Astrocyte of the cerebellum (primary cell): ENCODE measurements around the gene NOL9.

Experiments
- DNase-seq: peaks from one replicate; pipeline ENCODE4 v3.0.0-alpha.2; 2011; ENCODE audit warnings: low read depth
- H3K4me3 ChIP-seq: 2 replicates; pipeline ENCODE4 v1.5.1; 2011; ENCODE audit warnings: mild to moderate bottlenecking, low read depth, low read length, moderate library complexity
- CTCF ChIP-seq: IDR thresholded peaks from 2 replicates; pipeline ENCODE4 v1.5.1; 2012; ENCODE audit warnings: low read length, low read depth, moderate library complexity, mild to moderate bottlenecking; ENCODE audit errors: missing control alignments
- in situ Hi-C: cut with HindIII; loops from 2 replicates; pipeline ENCODE4 v1.10.0; 2017; ENCODE audit warnings: low sequenced_read_pairs

Gene NOL9

GRCh38 chr1:6491966-6492365 lies 62.3 kb downstream of the NOL9 start:
- TF ChIP-seq CTCF = no peak
- peak overlapping the region; percentile 88 for H3K4me3 ChIP-seq
- in situ Hi-C loops = no loop called here
- DNase-seq = no peak

GRCh38 chr1:6491480-6491962 lies 62.8 kb downstream of the NOL9 start, which contains the start of gene PLEKHG5:
TSS of gene PLEKHG5 (minus strand) at chr1:6491667. CDS start at chr1:6477571, 14,096 bp downstream.
- in situ Hi-C loops = no loop called here
- TF ChIP-seq CTCF = no peak
- peak within 1 kb of the TSS; percentile 88 for H3K4me3 ChIP-seq
- peak; percentile 18 for DNase-seq

GRCh38 chr1:6491081-6491449 lies 63.2 kb downstream of the NOL9 start:
- peak overlapping the region; percentile 88 for H3K4me3 ChIP-seq
- in situ Hi-C loops = no loop called here
- no peak for TF ChIP-seq CTCF
- no peak for DNase-seq

- peak overlapping the region; percentile 88 for H3K4me3 ChIP-seq
- peak; percentile 24 for DNase-seq
- in situ Hi-C loops = no loop called here
- no peak for TF ChIP-seq CTCF
Measured at GRCh38 chr1:6490181-6491080, 63.9 kb downstream of the NOL9 start.

GRCh38 chr1:6489799-6490180 lies 64.5 kb downstream of the NOL9 start:
- peak; percentile 37 for DNase-seq
- peak; percentile 92 for TF ChIP-seq CTCF
- in situ Hi-C loops = no loop called here
- peak overlapping the region; percentile 88 for H3K4me3 ChIP-seq

GRCh38 chr1:6489383-6489765 lies 64.9 kb downstream of the NOL9 start:
- no peak for TF ChIP-seq CTCF
- H3K4me3 ChIP-seq = peak overlapping the region; percentile 88
- in situ Hi-C loops = no loop called here
- no peak for DNase-seq
